Kidney epithelial cell (primary cell): Measurements from ENCODE around the gene BCAT1. TPM values are rescaled to one million over a fixed set of nuclear protein-coding genes. Genes with fewer than 3 reads are reported as not detected.

Experiments used
- DNase-seq: peaks from one replicate; pipeline ENCODE4 v3.0.0-alpha.2; 2010; ENCODE audit warnings: low read depth
- H3K27me3 ChIP-seq: 2 replicates; pipeline ENCODE4 v1.6.0; 2011; ENCODE audit warnings: low read length; ENCODE audit not compliant: control insufficient read depth, insufficient read depth
- H3K36me3 ChIP-seq: 2 replicates; pipeline ENCODE4 v1.5.1; 2011; ENCODE audit warnings: low read length; ENCODE audit not compliant: control insufficient read depth, insufficient read depth
- H3K4me3 ChIP-seq: 2 replicates; pipeline ENCODE4 v1.5.1; 2011; ENCODE audit warnings: low read depth, mild to moderate bottlenecking, control low read depth, low read length
- total RNA-seq: library from RNA; depleted of rRNA; stranded (reverse); fragments of >200 nt; gene quantifications from 2 replicates; pipeline ENCODE4 v1.2.3, GENCODE V29; 2015
- TF ChIP-seq, protein P1 (sequence below): IDR thresholded peaks from 2 replicates; pipeline ENCODE4 v1.5.1; 2011; ENCODE audit warnings: mild to moderate bottlenecking, moderate library complexity, low read length, control low read depth, inconsistent platforms; ENCODE audit not compliant: insufficient read depth, poor library complexity, severe bottlenecking

The BCAT1 gene
- total RNA-seq, 1 donor from 2014 or later, result 103 TPM

- peak overlapping the region; percentile 52 for H3K4me3 ChIP-seq
- DNase-seq, result no peak
Measured at GRCh38 chr12:24947541-24948419, 1.1 kb downstream of the BCAT1 start.

GRCh38 chr12:24945845-24946244, 3.1 kb downstream of the BCAT1 start:
- Histone ChIP-seq H3K4me3 (no peak overlapping the region), H3K36me3 (no peaks in the 10 kb centered on the region), H3K27me3 (no peaks in the 10 kb centered on the region)
- no peak for DNase-seq
- TF ChIP-seq, protein P1, sequence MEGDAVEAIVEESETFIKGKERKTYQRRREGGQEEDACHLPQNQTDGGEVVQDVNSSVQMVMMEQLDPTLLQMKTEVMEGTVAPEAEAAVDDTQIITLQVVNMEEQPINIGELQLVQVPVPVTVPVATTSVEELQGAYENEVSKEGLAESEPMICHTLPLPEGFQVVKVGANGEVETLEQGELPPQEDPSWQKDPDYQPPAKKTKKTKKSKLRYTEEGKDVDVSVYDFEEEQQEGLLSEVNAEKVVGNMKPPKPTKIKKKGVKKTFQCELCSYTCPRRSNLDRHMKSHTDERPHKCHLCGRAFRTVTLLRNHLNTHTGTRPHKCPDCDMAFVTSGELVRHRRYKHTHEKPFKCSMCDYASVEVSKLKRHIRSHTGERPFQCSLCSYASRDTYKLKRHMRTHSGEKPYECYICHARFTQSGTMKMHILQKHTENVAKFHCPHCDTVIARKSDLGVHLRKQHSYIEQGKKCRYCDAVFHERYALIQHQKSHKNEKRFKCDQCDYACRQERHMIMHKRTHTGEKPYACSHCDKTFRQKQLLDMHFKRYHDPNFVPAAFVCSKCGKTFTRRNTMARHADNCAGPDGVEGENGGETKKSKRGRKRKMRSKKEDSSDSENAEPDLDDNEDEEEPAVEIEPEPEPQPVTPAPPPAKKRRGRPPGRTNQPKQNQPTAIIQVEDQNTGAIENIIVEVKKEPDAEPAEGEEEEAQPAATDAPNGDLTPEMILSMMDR, result no peak

More at GRCh38 chr12:24947541-24948419, 1.1 kb downstream of the BCAT1 start:
- TF ChIP-seq, protein P1, result no peak
- Histone ChIP-seq H3K36me3 (no peaks in the 10 kb centered on the region), H3K27me3 (no peaks in the 10 kb centered on the region)

DNA sequence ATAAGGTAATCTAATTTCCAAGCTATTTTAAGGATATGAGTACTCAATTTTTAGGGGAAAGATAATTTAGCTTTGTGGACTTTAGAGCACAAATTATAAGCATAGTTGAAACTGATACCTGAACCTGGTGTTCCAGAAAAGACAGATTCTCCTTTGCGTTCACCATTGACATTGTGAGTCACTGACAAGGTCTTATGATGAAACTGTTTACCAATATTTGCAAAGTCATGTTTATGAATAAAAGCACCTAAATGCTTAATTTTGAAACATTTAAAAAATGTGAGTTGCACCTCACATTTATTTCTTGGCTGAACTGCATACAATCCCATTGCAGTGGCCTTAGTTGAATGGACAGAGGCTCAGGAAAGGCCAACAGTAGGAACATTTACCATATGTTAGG, 3.9 kb downstream of the BCAT1 start:
- H3K27me3 ChIP-seq, result no peaks in the 10 kb centered on the region
- H3K4me3 ChIP-seq, result no peak overlapping the region
- TF ChIP-seq, protein P1, result no peak
- no peaks in the 10 kb centered on the region for H3K36me3 ChIP-seq
- DNase-seq, result no peak

DNA sequence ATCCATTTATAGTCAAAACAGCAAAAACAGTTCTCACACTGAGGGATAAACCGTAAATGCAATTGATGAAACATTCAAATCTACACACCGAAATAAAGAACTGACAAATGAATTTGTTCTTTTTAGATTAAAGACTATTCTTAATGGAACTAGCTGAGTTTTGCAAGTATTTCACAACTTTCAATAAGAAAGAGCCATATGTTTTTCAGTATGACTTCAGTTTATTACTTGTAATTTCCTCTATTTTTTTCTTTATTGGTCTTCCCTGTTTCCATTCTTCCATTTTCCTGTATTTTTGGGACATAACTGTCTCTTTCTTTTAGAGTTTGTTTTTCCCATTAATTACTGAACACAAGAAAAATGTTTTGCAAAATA, 4.3 kb downstream of the BCAT1 start:
- Histone ChIP-seq H3K27me3 (no peaks in the 10 kb centered on the region), H3K36me3 (no peaks in the 10 kb centered on the region), H3K4me3 (no peak overlapping the region)
- TF ChIP-seq, protein P1, result no peak
- DNase-seq, result no peak

GRCh38 chr12:24943947-24944600, 4.8 kb downstream of the BCAT1 start:
- Histone ChIP-seq H3K27me3 (no peaks in the 10 kb centered on the region), H3K36me3 (no peaks in the 10 kb centered on the region), H3K4me3 (no peak overlapping the region)
- DNase-seq, result no peak
- TF ChIP-seq, protein P1, result no peak
